ENCODE data around the gene CLDN4. TPM values are rescaled to one million over a fixed set of nuclear protein-coding genes. Genes with fewer than 3 reads are reported as not detected.

Gene CLDN4
- polyA plus RNA-seq, 1 of the 3 experiments (the other 2 are of a cell fraction) = 5.9 TPM

GRCh38 chr7:73880755-73881328 is 50.0 kb downstream of the CLDN4 start:
- H3K9me2 ChIP-seq = no peaks in the 10 kb centered on the region
- no peak overlapping the region for H3K9ac ChIP-seq
- no peaks in the 10 kb centered on the region for H3K27me3 ChIP-seq (ENCODE audit: insufficient read depth)
- H3K9me3 ChIP-seq = no peaks in the 10 kb centered on the region
- no peak overlapping the region for H2AFZ ChIP-seq (ENCODE audit: low read depth)
- no peaks in the 10 kb centered on the region for H3K79me2 ChIP-seq (ENCODE audit: insufficient read depth)
- H4K20me1 ChIP-seq (ENCODE audit: insufficient read depth) = no peaks in the 10 kb centered on the region
- no peaks in the 10 kb centered on the region for H3K36me3 ChIP-seq (replicated peaks in 1 of 2; ENCODE audit: control insufficient read depth in 1 of 2, insufficient read depth in 2 of 2, low read length in 1 of 2)
- H3F3A ChIP-seq (replicated peaks; ENCODE audit: insufficient read depth) = peaks cover 11% of the 10 kb centered on the region
- POLR2A ChIA-PET = interaction anchor here (0.9 kb wide), 1 partner anchor 9 kb away, joined by 3 read pairs; no protein-coding TSS in a partner anchor
- peak; percentile 51 for DNase-seq
- no peak overlapping the region for H3K4me3 ChIP-seq (ENCODE audit: low read depth in 2 of 2, low read length in 1 of 2)
- CTCF ChIA-PET = interaction anchor here (0.7 to 5.1 kb wide), 12 partner anchors 8 to 520 kb away, joined by 3 to 29 read pairs (median 4); partner anchors contain the start of gene TMEM270
- H3K27ac ChIP-seq (ENCODE audit: low read depth in 2 of 2, low read length in 1 of 2) = peak overlapping the region in 1 of 2 experiments; percentile 5; a peak in 1 of 4 replicates
- 59% methylated on average over 13 of the region's 13 CpGs for WGBS (ENCODE audit: low lambda C conversion rate)
- peaks cover 9 to 14% of the 10 kb centered on the region in 2 experiments; a peak in 3 of 4 replicates for H3K4me1 ChIP-seq (ENCODE audit: control insufficient read depth in 1 of 2, insufficient read depth in 2 of 2, low read depth in 1 of 2, low read length in 1 of 2)
- TF ChIP-seq TCF12 (IDR thresholded peaks at IDR 0.05) (0 out of 2 replicates have a peak, but pooled peaks have one; percentile 6), POLR2AphosphoS5 (IDR thresholded peaks at IDR 0.05; ENCODE audit: low read depth, low read length) (no peak), RCOR1 (IDR thresholded peaks at IDR 0.05; ENCODE audit: low read length) (0 out of 2 replicates have a peak, but pooled peaks have one; percentile 31), RAD21 (IDR thresholded peaks at IDR 0.05; ENCODE audit: low read length) (0 out of 2 replicates have a peak, but pooled peaks have one; percentile 20)
- no peak overlapping the region for H3K4me2 ChIP-seq

- no peak overlapping the region for H3K4me3 ChIP-seq (ENCODE audit: low read depth in 2 of 2, low read length in 1 of 2)
- no peaks in the 10 kb centered on the region for H4K20me1 ChIP-seq (ENCODE audit: insufficient read depth)
- no peaks in the 10 kb centered on the region for H3K27me3 ChIP-seq (ENCODE audit: insufficient read depth)
- H3F3A ChIP-seq (replicated peaks; ENCODE audit: insufficient read depth) = peaks cover 11% of the 10 kb centered on the region
- CTCF ChIA-PET = interaction anchor here (0.7 to 5.1 kb wide), 12 partner anchors 9 to 520 kb away, joined by 3 to 29 read pairs (median 4); no protein-coding TSS in a partner anchor
- DNase-seq = peak; percentile 47
- H3K9me2 ChIP-seq = no peaks in the 10 kb centered on the region
- H3K9ac ChIP-seq = no peak overlapping the region
- H3K4me1 ChIP-seq (ENCODE audit: control insufficient read depth in 1 of 2, insufficient read depth in 2 of 2, low read depth in 1 of 2, low read length in 1 of 2) = peaks cover 12 to 18% of the 10 kb centered on the region in 2 experiments; a peak in 3 of 4 replicates
- H3K4me2 ChIP-seq = no peak overlapping the region
- H2AFZ ChIP-seq (ENCODE audit: low read depth) = no peak overlapping the region
- no peaks in the 10 kb centered on the region for H3K79me2 ChIP-seq (ENCODE audit: insufficient read depth)
- WGBS (ENCODE audit: low lambda C conversion rate) = 68% methylated on average over 5 of the region's 5 CpGs
- TF ChIP-seq REST (IDR thresholded peaks at IDR 0.05; ENCODE audit: low read depth, low read length) = no peak
- TF ChIP-seq MAX (IDR thresholded peaks at IDR 0.05; ENCODE audit: low read depth) = no peak
- TF ChIP-seq CTCF (IDR thresholded peaks at IDR 0.05) = no peak
- no peak for TF ChIP-seq GATA2 (CRISPR knock-in tag; IDR thresholded peaks at IDR 0.05)
- TF ChIP-seq TCF12 (IDR thresholded peaks at IDR 0.05) = no peak
- TF ChIP-seq RAD21 (IDR thresholded peaks at IDR 0.05; ENCODE audit: low read length) = no peak
- TF ChIP-seq EZH2phosphoT487 (IDR thresholded peaks at IDR 0.05; ENCODE audit: borderline replicate concordance, low read depth) = no peak
- no peak for TF ChIP-seq RFX5 (IDR thresholded peaks at IDR 0.05; ENCODE audit: low read length)
- no peak for TF ChIP-seq USF1 (IDR thresholded peaks at IDR 0.05; ENCODE audit: borderline replicate concordance, low read depth)
- TF ChIP-seq MXI1 (IDR thresholded peaks at IDR 0.05; ENCODE audit: low read depth, low read length) = no peak
- no peak for TF ChIP-seq USF2 (IDR thresholded peaks at IDR 0.05; ENCODE audit: borderline replicate concordance, low read depth, low read length)
- no peak for TF ChIP-seq JUND (IDR thresholded peaks at IDR 0.05)
- TF ChIP-seq MEF2A (IDR thresholded peaks at IDR 0.05; ENCODE audit: borderline replicate concordance, low read depth) = no peak
- H3K36me3 ChIP-seq (replicated peaks in 1 of 2; ENCODE audit: control insufficient read depth in 1 of 2, insufficient read depth in 2 of 2, low read length in 1 of 2) = no peaks in the 10 kb centered on the region
- peak overlapping the region in 1 of 2 experiments; percentile 5; a peak in 1 of 4 replicates for H3K27ac ChIP-seq (ENCODE audit: low read depth in 2 of 2, low read length in 1 of 2)
- H3K9me3 ChIP-seq = no peaks in the 10 kb centered on the region
- POLR2A ChIA-PET = interaction anchor here (0.9 kb wide), 1 partner anchor 10 kb away, joined by 3 read pairs; no protein-coding TSS in a partner anchor
Observed at GRCh38 chr7:73881352-73882046, 50.7 kb downstream of the CLDN4 start.
